GM20000 (cell line): ENCODE measurements around the gene NSD1.
"Not testable (repeated sequence)": the region's sequence is repeated elsewhere in the genome, so short reads cannot be mapped to it uniquely, and the experiment has no call there.

Experiments
- DNase-seq: peaks from one replicate; pipeline ENCODE4 v3.0.0; 2012; ENCODE audit warnings: low spot score
- TF ChIP-seq, protein P1 (sequence below): IDR thresholded peaks from 2 replicates; pipeline ENCODE4 v1.5.1; 2012; ENCODE audit warnings: mild to moderate bottlenecking, control low read depth; ENCODE audit errors: extremely low read depth, missing control alignments

Gene NSD1

DNA sequence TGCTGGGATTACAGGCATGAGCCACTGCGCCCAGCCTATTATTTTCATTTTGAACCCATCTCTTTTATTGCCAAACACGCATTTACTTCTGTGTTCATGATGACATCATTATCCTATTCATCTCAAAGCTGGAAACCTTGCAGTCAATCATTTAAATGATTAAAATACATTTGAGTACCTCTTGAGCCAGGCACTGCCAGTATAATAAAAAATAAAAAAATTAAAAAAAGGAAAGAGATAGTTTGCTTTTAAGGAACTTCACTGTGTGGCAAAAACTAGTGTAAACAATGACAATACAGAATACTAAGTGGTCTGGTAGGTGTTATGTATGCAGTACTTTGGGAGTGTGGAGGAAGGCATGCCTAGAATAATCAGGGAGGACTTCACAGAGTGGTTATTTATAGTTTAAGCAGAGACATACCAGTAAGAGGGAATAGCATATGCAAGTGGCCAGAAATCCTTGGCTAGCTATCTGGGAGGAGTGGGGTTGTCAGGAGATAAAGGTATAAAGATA is 8.6 kb downstream of the NSD1 start:
- TF ChIP-seq, protein P1, sequence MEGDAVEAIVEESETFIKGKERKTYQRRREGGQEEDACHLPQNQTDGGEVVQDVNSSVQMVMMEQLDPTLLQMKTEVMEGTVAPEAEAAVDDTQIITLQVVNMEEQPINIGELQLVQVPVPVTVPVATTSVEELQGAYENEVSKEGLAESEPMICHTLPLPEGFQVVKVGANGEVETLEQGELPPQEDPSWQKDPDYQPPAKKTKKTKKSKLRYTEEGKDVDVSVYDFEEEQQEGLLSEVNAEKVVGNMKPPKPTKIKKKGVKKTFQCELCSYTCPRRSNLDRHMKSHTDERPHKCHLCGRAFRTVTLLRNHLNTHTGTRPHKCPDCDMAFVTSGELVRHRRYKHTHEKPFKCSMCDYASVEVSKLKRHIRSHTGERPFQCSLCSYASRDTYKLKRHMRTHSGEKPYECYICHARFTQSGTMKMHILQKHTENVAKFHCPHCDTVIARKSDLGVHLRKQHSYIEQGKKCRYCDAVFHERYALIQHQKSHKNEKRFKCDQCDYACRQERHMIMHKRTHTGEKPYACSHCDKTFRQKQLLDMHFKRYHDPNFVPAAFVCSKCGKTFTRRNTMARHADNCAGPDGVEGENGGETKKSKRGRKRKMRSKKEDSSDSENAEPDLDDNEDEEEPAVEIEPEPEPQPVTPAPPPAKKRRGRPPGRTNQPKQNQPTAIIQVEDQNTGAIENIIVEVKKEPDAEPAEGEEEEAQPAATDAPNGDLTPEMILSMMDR = no peak
- no peak for DNase-seq

DNA sequence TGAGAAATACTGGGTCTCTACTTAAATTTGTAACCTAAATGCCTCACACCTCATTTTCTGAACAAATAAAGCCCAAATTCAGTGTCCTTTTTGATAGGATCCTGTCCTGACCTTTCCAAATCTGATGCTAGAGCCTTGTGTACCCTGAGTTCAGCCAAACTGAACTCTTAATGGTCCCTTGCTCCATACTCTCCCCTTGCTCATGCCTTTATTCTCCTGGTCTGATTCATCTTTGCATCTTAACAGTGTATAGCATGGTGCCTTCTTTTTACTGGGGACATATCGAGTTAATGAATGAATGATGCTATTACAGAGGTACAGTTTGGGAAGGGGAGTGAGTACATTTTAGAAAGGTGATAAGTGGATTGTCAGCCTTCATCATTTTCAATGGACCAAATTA is 9.2 kb downstream of the NSD1 start:
- no peak for DNase-seq
- TF ChIP-seq, protein P1 = no peak

DNA sequence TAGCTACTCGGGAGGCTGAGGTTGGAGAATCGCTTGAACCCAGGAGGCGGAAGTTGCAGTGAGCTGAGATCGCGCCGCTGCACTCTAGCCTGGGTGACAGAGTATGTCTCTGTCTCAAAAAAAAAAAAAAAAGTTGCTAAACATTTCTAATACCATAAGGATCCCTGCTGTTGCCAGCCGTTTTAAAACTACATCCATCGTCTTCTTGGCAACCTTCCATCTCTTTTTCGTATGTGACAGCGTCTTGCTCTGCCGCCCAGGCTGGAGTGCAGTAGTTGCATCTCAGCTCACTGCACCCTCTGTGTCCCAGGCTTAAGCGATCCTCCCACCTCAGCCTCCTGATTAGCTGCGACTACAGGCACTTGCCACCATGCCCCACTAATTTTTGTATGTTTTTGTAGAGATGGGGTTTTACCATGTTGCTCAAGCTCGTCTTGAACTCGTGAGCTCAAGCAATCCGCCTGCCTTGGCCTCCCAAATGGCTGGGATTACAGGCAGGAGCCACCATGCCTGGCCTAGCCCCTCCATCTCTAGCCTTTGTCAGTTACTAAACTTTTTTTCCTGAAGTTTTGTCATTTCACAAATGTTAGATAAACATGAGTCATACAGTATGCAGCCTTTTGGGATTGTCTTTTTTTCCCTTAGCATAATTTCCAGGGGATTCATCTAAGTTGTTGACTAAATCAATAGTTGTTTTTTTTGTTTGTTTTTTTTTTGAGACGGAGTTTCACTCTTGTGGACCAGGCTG is 13.5 kb downstream of the NSD1 start:
- TF ChIP-seq, protein P1 = no peak
- DNase-seq = no peak

DNA sequence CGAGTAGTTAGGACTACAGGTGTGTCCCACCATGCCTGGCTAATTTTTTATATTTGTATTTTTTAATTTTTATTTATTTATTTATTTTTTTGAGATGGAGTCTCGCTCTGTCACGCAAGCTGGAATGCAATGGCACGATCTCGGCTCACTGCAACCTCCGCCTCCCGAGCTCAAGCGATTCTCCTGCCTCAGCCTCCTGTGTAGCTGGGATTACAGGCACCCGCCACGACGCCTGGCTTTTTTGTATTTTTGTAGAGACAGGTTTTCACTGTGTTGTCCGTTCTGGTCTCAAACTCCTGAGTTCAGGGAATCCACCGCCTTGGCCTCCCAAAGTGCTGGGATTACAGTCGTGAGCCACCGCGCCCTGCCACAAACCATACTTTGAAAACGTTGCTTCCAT is 16.5 kb downstream of the NSD1 start:
- DNase-seq = not testable (repeated sequence)

DNA sequence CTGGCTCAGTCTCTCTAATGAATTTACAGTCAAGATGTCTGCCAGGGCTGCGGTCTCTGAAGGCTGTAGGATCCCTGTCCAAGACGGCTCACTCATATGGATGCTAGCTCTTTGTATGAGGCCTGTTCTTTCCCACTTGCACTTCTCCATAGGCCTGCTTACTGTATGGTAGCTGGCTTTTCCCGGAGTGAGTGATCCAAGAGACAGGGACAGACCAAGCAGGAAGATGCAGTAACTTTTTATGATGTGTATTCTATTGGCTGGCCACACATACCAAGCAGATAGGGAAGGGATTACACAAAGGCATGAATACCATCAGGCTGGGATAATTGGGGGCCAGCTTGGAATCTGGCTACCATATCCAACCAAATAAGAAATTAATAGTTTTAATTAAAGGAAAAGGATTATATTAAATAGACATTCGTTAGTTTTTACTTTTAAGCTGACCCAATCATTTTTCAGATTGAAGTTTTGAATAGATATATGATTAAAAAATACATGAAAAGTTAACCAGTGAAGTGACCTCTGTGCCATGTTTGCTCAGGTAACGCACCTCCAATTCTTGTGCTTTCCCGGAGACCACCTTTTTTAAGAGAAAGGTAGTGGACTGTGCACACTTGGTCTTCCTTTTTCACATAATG is 20.6 kb downstream of the NSD1 start:
- DNase-seq = no peak
- TF ChIP-seq, protein P1 = no peak

DNA sequence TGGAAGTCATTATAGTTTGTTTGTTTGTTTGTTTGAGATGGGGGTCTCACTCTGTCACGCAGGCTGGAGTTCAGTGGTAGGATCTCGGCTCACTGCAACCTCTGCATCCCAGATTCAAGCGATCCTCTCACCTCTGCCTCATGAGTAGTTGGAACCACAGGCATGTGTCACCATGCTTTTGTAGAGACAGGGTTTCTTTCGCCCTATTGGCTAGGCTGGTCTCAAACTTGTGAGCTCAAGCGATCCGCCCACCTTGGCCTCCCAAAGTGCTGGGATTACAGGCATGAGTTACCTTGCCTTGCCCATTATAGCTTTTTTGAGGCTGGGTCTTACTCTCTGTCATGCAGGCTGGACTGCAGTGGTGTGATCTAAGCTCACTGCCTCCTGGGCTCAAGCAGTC is 28.8 kb downstream of the NSD1 start:
- TF ChIP-seq, protein P1 = no peak
- no peak for DNase-seq

DNA sequence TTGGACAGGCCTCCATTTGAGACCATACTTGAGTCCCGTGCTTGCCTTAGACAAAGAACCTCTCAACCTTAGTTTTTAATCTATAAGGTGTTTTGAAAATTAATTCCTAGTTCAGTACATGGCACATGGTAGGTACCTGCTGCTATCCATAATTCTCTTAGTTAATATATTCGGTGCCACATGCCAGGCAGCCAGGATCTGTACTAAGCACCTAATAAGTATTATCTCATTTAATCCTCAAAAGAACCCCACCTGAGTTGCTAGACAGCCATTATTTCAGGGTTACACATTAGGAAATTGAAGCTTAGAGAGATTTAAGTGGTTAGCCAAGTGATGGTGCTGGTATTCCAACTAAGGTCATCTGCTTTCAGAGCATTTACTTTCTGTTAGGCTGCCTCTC is 29.9 kb downstream of the NSD1 start:
- no peak for DNase-seq
- TF ChIP-seq, protein P1 = no peak
